SU-DHL-6 (cell line): ENCODE measurements around the gene MOV10.

Experiments
- EZH2phosphoT487 ChIP-seq: fragments of 200-600 bp; sonication (generic), shearing (Covaris generic); conservative IDR thresholded peaks from 2 replicates; pipeline ENCODE4 v1.6.1; 2018; ENCODE audit warnings: mild to moderate bottlenecking, antibody characterized with exemption, low read length, moderate library complexity, mixed read lengths
- TF ChIP-seq, protein P1 (sequence below): fragments of 200-600 bp; sonication (generic); IDR thresholded peaks from one replicate; pipeline ENCODE4 v1.5.1; 2017; ENCODE audit warnings: antibody characterized with exemption, mild to moderate bottlenecking, low read length, moderate library complexity; ENCODE audit not compliant: insufficient read depth, poor library complexity, severe bottlenecking

DNA sequence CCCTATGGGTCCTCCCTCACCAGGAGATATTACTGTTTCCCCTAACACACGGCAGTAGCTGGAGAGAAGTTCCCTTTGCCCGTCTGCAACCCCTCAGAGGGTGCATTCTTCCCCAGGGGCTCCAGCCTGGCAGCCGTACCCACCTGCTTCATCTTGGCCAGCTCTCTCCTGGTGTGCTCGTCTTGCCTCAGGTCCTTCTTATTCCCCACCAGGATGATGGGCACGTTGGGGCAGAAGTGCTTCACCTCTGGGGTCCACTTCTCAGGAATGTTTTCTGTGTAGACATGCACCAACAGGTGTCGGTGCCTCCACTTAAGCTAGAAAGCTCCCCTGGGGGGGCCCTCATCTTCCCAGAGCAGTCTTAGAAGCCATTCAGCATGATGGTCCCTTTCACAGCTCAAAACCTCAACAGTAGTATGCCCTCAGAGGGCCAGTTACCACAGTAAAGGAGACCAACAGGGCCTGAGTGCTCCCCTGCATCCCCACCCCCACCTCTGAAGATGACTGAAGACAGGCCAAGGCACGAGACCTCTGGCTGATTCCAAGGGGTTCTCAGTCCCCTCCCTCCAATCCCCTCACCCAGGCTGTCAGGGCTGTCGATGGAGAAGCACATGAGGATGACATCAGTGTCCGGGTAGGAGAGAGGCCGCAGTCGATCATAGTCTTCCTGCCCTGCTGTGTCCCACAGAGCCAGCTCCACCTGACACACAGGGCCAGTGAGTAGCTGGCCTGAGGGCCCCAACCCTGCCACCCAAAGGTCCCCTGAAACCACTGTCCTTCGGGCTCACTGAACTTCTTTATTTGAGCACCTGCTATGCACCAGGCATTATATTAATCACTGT is 28.2 kb downstream of the MOV10 start:
- TF ChIP-seq, protein P1, sequence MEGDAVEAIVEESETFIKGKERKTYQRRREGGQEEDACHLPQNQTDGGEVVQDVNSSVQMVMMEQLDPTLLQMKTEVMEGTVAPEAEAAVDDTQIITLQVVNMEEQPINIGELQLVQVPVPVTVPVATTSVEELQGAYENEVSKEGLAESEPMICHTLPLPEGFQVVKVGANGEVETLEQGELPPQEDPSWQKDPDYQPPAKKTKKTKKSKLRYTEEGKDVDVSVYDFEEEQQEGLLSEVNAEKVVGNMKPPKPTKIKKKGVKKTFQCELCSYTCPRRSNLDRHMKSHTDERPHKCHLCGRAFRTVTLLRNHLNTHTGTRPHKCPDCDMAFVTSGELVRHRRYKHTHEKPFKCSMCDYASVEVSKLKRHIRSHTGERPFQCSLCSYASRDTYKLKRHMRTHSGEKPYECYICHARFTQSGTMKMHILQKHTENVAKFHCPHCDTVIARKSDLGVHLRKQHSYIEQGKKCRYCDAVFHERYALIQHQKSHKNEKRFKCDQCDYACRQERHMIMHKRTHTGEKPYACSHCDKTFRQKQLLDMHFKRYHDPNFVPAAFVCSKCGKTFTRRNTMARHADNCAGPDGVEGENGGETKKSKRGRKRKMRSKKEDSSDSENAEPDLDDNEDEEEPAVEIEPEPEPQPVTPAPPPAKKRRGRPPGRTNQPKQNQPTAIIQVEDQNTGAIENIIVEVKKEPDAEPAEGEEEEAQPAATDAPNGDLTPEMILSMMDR = no peak
- no peak for TF ChIP-seq EZH2phosphoT487
